Measurements from ENCODE around the gene COG3.

COG3 gene

DNA sequence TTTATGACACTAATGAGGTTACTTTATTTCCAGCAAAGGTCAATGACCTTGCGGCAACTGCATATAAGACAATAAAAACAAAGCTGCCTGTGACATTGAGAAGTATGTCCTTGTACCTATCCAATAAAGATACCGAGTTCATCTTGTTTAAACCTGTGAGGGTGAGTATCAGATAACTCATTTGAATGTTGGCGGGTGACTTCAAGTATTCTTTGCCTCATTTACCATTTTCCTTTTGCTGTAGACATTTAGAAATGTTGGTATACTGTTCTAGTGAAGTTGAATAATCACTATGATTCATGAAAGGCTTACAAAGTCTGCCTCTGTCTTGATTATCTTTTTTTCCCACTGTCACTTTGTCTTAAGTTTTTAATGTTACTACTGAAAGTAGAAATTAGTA, 65.0 kb downstream of the COG3 start:
- DNase-seq (ENCODE audit: low read depth in 1 of 2, low spot score in 1 of 2): no peak
- TF ChIP-seq, protein P1, sequence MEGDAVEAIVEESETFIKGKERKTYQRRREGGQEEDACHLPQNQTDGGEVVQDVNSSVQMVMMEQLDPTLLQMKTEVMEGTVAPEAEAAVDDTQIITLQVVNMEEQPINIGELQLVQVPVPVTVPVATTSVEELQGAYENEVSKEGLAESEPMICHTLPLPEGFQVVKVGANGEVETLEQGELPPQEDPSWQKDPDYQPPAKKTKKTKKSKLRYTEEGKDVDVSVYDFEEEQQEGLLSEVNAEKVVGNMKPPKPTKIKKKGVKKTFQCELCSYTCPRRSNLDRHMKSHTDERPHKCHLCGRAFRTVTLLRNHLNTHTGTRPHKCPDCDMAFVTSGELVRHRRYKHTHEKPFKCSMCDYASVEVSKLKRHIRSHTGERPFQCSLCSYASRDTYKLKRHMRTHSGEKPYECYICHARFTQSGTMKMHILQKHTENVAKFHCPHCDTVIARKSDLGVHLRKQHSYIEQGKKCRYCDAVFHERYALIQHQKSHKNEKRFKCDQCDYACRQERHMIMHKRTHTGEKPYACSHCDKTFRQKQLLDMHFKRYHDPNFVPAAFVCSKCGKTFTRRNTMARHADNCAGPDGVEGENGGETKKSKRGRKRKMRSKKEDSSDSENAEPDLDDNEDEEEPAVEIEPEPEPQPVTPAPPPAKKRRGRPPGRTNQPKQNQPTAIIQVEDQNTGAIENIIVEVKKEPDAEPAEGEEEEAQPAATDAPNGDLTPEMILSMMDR (IDR thresholded peaks at IDR 0.05; ENCODE audit: insufficient read depth, low read length): no peak
- TF ChIP-seq, protein P2, sequence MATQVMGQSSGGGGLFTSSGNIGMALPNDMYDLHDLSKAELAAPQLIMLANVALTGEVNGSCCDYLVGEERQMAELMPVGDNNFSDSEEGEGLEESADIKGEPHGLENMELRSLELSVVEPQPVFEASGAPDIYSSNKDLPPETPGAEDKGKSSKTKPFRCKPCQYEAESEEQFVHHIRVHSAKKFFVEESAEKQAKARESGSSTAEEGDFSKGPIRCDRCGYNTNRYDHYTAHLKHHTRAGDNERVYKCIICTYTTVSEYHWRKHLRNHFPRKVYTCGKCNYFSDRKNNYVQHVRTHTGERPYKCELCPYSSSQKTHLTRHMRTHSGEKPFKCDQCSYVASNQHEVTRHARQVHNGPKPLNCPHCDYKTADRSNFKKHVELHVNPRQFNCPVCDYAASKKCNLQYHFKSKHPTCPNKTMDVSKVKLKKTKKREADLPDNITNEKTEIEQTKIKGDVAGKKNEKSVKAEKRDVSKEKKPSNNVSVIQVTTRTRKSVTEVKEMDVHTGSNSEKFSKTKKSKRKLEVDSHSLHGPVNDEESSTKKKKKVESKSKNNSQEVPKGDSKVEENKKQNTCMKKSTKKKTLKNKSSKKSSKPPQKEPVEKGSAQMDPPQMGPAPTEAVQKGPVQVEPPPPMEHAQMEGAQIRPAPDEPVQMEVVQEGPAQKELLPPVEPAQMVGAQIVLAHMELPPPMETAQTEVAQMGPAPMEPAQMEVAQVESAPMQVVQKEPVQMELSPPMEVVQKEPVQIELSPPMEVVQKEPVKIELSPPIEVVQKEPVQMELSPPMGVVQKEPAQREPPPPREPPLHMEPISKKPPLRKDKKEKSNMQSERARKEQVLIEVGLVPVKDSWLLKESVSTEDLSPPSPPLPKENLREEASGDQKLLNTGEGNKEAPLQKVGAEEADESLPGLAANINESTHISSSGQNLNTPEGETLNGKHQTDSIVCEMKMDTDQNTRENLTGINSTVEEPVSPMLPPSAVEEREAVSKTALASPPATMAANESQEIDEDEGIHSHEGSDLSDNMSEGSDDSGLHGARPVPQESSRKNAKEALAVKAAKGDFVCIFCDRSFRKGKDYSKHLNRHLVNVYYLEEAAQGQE (IDR thresholded peaks at IDR 0.05; ENCODE audit: insufficient replicate concordance, low read depth): no peak
- TF ChIP-seq GABPA (IDR thresholded peaks at IDR 0.05; ENCODE audit: low read depth) (no peak), POLR2AphosphoS5 (IDR thresholded peaks at IDR 0.05; ENCODE audit: low read depth) (no peak), SPI1 (IDR thresholded peaks at IDR 0.05; ENCODE audit: borderline replicate concordance, low read depth) (no peak)
- no peaks in the 10 kb centered on the region for H3K27me3 ChIP-seq (ENCODE audit: insufficient read depth, poor library complexity, severe bottlenecking)
- H3K27ac ChIP-seq (replicated peaks): no peak overlapping the region
- H3K4me3 ChIP-seq (replicated peaks; ENCODE audit: insufficient read depth, low read length): no peak overlapping the region

DNA sequence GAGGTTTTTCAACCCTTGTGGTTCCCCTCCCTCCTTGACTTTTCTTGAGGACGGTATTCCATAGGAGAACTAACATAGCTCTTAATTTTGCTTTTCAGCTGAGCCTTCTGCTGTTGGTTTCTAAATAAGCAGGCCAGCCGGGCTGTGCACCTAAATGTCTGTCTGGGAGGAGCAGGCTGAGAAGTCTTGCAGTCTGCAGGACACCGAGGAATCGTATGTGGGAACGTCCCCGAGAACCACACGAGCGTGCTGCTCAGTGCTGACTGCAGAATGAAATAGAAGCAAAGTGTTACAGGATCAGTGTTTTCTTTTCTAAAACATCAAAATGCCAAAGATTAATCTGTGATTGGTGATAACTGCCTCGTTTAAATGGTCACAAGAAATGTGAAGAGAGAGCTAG, 69.9 kb downstream of the COG3 start:
- H3K27me3 ChIP-seq (ENCODE audit: insufficient read depth, poor library complexity, severe bottlenecking): no peaks in the 10 kb centered on the region
- DNase-seq (ENCODE audit: low read depth in 1 of 2, low spot score in 1 of 2): no peak
- no peak overlapping the region for H3K4me3 ChIP-seq (replicated peaks; ENCODE audit: insufficient read depth, low read length)
- TF ChIP-seq SPI1 (IDR thresholded peaks at IDR 0.05; ENCODE audit: borderline replicate concordance, low read depth) (no peak), POLR2AphosphoS5 (IDR thresholded peaks at IDR 0.05; ENCODE audit: low read depth) (no peak), GABPA (IDR thresholded peaks at IDR 0.05; ENCODE audit: low read depth) (no peak)
- TF ChIP-seq, protein P1 (IDR thresholded peaks at IDR 0.05; ENCODE audit: insufficient read depth, low read length): no peak
- TF ChIP-seq, protein P2 (IDR thresholded peaks at IDR 0.05; ENCODE audit: insufficient replicate concordance, low read depth): no peak
- no peak overlapping the region for H3K27ac ChIP-seq (replicated peaks)

DNA sequence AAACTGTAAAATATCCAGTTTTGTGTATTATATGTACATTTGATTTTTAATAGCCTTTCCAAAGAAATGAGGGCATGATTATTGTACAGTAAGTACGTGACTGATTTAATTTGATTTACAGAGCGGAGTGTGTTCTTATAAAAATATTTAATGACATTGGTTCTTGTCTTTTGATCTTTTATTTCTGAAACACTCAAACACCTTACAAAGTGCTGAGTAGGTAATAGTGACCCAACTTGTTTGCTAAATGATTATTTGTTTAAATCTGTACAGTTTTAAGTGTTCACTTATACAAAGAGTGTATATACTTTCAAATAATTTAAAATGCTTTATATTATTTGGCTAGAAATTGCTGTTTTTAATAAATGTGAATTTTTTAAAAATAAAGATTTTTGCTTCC, 71.5 kb downstream of the COG3 start:
- H3K27ac ChIP-seq (replicated peaks): no peak overlapping the region
- TF ChIP-seq GABPA (IDR thresholded peaks at IDR 0.05; ENCODE audit: low read depth) (no peak), POLR2AphosphoS5 (IDR thresholded peaks at IDR 0.05; ENCODE audit: low read depth) (no peak)
- TF ChIP-seq, protein P2 (IDR thresholded peaks at IDR 0.05; ENCODE audit: insufficient replicate concordance, low read depth): no peak
- TF ChIP-seq, protein P1 (IDR thresholded peaks at IDR 0.05; ENCODE audit: insufficient read depth, low read length): no peak
- no peak overlapping the region for H3K4me3 ChIP-seq (replicated peaks; ENCODE audit: insufficient read depth, low read length)
- DNase-seq (ENCODE audit: low read depth in 1 of 2, low spot score in 1 of 2): no peak
- H3K27me3 ChIP-seq (ENCODE audit: insufficient read depth, poor library complexity, severe bottlenecking): no peaks in the 10 kb centered on the region

Data from HL-60 (cell line).